HG02852 (cell line): ENCODE measurements around the gene KRT6A.
"Not testable (repeated sequence)": the region's sequence is repeated elsewhere in the genome, so short reads cannot be mapped to it uniquely, and the experiment has no call there.

Source experiments
- ATAC-seq: cut with Tn5 transposase; IDR thresholded peaks from one replicate; pipeline ENCODE4 v1.9.1; 2021; ENCODE audit warnings: mild to moderate bottlenecking, moderate library complexity; ENCODE audit not compliant: unreplicated experiment

The KRT6A gene

DNA sequence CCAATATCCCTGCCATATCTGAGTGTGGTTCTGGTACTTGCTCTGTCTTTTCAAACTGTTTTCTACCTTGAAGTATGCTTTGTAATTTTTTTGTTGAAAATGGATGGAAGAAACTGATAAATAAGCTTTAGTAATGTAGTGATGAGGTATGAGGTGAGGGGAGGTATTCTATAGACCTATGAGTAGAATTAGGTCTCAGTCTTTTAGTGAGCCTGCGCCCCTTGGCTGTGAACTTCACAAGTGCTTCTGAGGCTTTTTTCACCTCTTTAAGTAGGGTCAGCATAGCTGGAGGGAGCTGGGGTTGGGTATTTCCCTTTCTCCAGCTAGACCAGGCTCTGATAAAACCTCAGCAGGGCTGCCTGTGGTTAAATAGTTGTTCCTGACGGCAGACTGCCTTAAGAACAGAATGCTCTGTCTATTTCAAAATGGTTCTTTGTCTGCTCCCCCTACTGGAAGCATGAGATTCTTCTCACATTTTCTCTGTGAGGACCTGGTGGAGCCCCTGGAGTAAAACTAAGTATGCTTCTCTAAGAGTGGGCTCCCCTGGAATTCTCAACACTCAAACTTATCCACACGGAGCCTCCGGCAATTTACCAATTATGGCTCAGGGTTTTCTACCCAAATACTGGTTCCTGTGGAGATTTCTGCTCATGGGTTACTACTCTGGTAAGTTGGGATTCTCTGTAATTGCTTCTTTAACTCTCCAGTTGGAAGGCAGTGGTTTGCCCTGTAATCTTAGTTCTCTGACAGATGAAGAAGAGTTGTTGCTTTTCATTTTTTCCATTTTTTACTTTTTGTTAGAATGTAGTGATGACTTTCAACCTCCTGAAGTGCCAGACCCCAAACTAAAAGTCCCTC is 14.0 kb upstream of the KRT6A start:
- no peak for ATAC-seq

DNA sequence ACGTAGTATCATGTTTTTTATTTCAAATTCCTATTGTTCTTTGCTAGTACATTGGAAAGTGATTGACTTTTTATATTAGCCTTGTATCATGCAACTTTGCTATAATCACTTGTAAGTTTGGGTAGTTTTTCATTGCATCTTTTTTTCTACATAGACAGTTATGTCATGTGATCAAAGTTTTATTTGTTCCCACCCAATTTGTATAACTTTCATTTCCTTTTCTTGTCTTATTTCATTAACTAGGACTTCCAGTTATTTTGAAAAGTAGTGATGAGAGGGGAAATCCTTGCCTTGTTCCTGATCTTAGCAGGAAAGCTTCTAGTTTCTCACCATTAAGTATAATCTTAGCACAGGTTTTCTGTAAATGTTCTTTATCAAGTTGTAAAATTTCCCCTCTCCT is 9.8 kb upstream of the KRT6A start:
- no peak for ATAC-seq

DNA sequence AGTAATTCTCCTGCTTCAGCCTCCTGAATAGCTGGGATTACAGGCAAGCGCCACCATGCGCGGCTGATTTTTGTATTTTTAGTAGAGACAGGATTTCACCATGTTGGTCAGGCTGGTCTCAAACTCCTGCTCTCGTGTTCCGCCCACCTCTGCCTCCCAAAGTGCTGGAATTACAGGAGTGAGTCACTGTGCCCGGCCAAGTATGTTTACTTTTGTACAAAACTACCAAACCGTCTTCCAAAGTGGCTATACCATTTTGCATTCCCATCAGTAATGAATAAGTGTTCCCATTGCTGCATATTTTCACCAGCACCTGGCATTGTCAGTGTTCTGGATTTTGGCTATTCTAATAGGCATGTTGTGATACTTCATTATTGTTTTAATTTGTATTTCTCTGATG is 8.4 kb upstream of the KRT6A start:
- no peak for ATAC-seq

DNA sequence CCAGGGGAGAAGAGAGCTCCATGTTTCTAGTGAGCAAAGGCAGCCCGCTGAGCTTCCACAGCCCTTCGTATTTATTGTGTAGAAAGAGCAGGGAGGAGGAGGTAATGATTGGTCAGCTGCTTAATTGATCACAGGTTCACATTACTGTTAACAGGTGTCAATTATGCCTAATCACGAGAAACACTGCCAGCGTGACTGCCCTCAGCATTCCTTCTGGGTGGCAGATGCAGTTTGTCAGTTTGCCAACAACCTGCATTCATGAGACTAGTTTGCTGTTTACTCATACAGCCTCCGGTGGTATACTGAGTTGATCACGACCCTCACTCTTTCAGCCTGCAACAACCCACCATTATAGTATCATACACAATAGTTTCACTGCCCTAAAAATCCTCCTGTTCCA is 7.5 kb upstream of the KRT6A start:
- not testable (repeated sequence) for ATAC-seq

DNA sequence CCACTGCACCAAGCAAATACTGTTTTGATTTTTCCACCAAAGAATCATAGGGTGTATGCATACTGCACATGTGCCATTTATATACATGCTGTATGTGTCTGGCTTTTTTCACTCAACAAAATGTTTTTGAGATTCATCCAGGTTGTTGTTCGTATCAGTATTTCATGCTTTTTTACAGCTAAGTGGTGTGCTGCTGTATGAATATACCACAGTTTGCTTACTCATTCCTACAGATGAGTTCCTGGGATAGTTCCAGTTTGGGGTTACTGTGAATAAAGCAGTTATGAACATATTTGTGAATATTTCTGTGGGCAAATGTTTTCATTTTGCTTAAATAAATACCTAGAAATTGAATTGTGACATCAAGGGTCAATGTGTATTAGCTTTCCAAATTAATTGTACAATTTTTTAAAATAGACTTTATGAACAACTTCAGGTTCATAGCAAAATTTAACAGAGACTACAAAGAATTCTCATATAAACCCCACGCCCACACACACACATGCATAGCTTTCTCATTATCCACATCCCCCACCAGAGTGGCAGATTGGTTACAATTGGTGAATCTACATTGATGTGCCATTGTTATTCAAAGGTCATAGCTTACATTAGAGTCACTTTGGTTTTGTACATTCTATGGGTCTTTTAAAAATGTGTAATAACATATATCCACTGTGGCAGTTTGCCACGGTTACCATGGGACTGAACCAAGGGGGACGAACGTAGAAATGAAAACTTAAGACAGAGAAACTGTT is 6.9 kb upstream of the KRT6A start:
- no peak for ATAC-seq

DNA sequence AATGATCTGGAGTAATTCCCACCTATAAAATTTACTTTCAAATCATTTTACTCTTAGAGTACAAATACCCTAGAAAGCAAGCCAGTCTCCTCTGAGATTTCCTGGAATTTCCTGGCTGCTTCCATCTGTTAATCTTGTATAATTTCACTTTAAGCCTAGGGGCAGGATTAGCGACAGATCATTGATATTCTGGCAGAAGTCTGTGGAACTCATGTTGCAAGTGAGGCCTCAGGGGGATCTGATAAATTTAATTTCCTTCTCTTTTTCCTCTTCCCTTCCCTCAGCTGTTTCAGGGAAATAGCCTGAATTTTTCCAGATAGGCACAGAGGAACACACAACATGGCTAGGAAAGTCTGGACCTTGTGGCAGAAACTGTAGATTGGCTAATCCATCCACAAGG is 5.9 kb upstream of the KRT6A start:
- ATAC-seq: no peak

DNA sequence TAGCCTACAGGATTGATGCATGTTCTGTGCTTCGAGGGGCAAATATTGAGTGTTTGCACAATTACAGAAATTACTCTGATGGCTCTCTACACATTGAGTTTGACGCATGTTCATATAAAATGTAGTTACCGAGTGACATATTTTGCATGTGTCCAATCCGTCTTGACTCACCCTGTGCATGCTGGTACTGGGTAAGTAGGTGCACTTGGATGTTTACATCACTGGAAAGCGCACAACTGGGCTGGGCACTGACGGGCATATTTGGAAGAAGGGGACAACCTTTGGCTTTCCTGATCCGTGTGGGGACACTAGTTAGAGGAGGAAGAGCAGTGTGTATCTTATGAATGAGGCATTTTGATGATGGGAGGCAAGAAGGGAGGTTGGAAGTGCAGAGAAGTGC is 4.9 kb upstream of the KRT6A start:
- no peak for ATAC-seq

DNA sequence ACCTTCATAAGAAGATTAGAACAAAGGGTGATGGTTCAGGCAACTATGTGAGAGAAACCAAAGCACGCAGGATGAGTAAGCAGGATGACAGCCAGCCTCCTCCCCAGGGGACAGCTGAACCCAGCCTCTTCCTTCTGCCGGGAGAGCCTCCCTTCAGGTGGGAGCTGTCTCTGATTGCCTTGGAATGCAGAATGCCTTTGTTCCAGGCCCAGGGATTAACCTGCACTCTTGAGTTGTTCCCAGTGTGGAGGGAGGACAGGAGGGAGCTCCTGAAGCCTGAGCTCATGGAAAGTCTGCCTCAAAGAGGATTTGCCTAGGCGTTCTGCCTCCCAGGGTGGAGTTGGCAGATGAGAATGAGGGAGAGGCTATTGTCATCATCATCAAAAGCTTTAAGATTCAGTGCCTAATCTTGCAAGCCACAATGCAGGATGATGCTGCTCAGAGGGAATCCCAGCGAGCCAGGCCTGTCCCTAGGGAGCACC is 3.6 kb upstream of the KRT6A start:
- ATAC-seq: no peak

DNA sequence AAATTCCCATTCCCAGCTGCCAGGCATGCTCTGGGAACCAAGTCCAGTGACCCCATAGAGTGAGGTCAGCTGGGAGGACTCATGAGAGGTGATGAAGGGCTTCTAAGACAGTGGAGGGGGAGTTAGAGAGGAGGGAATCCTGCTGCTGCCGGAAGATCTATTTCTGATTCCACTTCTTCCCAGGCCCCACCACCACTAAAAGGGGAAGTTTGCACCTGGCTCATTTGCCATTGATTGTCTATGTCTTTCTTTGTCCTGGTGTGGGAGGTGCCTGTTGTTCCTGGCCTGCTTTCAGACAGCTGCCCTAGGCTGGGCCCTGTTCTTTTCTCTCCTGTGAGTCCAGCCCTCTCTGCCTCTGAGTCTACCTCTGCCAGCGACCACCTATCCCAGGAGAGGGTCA is 3.0 kb upstream of the KRT6A start:
- ATAC-seq: no peak

DNA sequence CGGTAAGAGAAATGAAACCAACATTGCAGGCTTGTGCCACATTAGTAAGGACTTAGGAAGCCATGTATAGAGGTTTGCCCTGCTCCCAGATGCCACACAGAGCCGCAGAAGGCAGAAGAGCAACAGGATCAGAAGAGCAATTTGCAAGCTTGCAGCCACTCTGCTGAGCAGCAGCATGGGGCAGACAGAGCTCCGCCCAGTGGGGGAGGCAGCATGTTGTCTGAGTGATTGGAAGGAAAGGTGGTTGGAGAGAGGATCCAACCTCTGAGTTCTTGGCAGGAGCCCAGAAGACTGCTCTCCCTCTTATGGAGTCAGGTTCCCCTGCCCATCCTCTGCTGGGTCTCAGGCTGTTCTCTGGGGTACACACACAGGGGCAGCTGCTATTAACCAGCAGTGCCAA is 2.3 kb upstream of the KRT6A start:
- ATAC-seq: no peak

DNA sequence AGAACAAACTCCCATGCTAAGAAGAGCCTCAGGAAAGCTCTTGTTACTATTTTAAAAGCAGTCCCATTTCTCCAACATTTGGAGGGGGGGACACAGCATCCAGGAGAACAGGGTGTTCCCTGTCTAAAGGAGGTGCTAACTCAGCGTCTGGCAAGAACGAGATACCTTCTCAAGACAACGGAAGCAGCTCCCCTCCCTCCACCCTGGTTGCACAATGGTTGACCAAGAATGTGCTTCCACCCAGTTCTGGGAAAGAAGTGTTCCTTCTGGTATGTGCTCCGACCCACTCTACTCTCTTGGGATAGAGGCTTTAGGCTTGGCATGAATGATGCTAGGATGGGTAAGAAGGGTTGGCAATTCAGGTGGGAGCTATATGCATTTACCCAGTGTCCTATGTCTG is 1.5 kb upstream of the KRT6A start:
- ATAC-seq: no peak

DNA sequence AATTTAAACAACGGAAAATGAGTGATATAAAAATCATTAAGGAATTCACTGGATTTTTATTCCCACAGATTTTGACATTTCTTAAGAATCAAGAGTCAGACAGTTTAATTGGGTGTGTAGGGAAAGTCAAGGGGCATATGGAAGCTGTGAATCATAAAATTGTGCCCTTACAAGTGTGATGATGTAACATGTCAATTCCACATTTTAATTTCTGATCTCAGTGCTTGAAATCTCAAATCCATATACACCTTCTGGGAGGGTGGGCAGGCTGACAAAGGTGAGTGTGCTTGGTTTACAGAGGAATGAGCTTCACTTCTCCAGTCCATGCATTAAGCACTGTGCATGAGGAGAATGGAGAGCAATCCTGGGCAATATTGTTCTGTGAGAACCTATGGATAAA is 1.0 kb upstream of the KRT6A start:
- ATAC-seq: no peak

DNA sequence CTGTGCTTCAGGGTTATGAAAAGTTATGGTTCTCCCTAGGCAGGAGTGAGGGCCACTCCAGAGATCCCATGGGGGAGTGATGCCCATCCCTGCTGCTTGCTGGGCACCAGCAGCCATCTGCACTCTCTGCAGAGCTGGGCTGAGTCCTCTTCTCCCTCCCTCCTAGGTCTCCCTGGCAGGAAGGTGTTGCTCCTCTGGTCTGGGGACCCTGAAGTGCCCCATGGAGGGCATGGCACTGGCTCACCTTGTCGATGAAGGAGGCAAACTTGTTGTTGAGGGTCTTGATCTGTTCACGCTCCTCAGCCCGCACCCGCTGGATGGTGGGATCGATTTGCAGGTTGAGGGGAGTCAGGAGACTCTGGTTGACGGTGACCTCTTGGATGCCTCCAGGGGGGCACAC is 652 bp downstream of the KRT6A start:
- not testable (repeated sequence) for ATAC-seq

DNA sequence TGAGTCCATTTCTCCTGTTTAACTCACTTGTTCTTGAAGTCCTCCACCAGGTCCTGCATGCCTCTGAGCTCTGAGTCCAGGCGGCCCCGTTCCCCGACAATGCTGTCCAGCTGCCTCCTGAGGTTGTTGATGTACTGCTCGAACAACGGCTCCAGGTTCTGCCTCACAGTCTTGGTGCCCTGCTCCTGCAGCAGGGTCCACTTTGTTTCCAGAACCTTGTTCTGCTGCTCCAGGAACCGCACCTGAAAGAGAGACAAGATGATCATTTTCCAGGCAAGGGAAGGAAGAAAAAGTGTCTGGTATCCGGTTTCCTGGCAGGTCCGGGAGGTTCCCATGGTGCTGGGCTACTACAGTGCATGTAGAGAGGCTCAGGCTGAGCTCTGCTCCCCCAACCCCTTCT is 1.6 kb downstream of the KRT6A start:
- ATAC-seq: not testable (repeated sequence)

DNA sequence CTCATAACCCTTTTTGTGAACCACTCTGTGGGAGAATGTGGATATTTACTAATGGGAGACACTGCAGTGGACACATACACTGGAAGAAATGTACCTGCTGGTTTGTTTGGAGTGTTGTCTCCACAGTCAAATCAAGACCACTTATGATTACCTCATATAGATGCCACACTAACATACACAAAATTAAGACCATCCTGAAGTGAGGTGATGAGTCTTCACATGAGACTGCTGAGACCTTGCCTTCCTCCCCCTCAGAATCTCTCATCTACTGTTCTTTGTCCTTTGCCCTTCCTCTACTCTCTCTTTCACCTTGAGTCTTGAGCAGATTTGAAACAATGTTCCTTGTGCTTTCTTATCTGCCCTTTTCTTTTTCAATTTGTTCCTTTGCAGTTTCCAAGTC is 4.3 kb downstream of the KRT6A start:
- no peak for ATAC-seq

DNA sequence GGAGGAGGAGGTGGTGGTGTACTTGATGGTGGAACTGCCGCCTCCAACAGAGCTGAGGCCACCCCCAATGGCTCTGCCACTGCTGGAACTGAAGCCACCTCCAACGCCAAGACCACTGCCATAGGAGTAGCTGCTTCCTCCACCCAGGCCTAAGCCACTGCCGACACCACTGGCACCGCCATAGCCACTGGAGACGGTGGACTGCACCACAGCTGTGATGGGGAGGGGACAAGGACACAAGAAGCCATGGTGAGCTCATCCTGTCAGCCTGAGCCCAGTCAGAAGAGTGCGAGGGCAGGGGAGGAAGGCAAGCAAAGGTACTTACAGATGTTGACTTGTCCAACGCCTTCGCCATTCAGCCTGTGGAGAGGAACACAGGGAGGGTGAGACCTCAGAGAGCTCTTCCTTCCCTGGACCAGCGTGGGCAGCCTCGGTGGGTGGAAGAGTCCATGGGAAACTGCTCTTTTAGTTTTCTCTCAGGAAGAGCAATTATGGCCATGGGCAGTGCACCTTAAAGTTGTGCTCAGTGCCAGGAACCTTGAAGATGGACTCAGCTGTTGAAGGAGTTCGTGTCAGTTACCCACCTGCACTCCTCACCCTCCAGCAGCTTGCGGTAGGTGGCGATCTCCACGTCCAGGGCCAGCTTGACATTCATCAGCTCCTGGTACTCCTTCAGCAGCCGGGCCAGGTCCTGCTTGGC is 5.2 kb downstream of the KRT6A start:
- ATAC-seq: not testable (repeated sequence)

DNA sequence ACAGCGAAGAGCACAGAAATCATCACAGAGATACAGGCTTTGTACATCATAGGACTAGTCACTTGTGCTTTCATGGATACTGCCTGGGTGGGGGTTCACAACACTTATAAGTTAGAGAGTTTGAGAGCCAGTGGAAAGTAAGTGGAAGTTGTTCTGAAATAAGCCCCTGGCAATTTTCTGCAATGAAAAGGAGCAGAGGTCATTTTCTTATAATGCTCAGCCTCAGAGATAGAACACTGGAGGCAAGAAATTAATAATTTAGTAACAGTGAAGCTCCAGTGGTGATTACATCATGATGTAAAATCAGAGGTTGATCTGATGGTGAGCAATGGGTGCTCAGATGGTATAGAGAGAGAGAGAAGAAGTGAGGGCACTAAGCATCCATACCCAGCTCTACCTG is 5.8 kb downstream of the KRT6A start:
- ATAC-seq: no peak

DNA sequence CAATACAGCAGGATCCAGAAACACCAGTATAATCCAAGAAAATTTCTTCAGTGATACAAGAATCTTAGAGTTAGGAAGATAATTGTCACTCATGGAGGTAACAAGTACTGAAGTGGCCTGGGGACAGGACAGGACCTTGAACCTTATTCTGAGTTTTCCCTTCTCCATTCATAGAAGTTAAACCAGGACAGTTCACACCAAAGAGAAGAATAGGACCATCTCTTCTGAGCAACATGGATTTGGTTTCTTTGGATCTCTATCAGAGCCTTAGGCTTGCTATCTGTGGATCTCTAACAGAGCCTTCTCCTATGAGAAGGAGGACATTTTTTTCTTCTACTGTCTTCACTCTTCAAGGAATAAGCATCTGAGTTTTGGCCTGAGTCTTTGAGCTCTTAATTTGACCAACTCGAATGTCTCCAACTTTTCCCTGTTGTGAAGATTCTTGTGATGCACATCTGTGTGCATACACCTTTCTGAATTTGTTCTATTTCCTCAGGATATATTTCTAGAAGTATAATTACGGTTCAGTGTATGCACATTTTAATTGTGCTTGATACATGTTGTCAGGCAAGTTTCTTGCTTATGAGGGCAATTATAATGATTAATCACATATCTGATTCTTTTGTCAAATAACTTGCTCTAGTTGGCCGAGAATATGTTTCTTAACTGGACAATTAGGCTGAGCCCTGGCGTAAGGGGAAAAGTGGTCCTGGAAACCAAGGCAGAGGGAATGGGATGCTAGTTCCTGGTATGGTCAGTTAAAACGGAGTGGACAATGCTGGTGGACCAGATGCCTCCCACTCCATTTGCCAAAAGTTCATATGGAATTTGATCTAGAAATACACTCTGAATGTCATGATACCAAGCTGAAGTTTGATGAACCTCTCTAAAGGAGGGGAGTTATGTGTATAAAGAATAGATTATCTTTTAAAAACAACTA is 6.6 kb downstream of the KRT6A start:
- no peak for ATAC-seq

DNA sequence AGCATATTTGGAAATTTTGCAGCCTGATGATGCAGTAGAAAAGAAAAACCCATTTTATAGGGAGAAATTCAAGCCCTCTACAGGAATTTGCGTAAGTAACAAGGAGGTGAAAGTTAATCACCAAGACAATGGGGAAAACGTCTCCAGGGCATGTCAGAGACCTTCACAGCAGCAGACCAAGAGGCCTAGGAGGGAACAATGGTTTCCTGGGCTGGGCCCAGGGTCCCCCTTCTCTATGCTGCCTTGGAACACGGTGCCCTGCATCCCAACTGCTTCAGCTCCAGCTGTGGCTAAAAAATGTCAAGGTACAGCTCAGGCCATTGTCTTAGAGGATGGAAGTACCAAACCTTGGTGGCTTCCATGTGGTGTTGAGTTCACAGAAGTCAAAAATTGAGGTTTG is 13.0 kb downstream of the KRT6A start:
- ATAC-seq: no peak

DNA sequence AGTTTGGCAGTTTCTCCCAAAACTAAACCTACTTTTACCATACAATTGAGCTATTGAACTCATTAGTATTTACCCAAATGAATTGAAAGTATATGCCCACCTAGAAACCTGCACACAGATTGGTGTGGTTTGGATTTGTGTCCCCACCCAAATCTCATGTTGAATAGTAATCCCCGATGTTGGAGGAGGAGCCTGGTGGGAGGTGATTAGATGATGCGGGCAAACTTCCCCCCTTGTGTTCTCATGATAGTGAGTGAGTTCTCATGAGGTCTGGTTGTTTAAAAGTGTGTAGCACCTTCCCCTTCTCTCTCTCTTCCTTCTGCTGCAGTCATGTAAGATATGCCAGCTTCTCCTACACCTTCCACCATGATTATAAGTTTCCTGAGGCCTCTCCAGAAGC is 15.4 kb downstream of the KRT6A start:
- no peak for ATAC-seq

DNA sequence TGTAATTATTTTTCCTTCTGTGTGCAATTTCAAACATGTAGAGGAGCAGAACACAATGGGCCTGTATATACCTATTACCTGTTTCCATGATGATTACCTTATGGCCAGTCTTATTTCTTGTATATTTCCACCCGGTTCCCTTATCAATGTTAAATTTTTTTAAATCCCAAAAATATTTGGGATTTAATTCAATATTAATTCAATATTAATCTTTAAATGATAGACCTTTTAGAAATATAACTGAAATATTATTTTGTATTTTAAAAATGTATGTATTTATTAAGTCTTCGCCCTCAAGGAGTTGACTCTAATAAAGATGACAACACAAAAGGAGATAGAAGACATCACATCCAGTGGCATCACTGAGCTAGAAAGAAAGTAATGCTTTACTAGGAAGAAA is 18.8 kb downstream of the KRT6A start:
- ATAC-seq: no peak
